A549 (cell line): ENCODE measurements around the gene OSBPL2.

Experiments used
- ESRRA ChIP-seq: fragments of 150-350 bp; IDR thresholded peaks from 2 replicates; pipeline ENCODE4 v1.6.1; 2014; ENCODE audit warnings: mild to moderate bottlenecking, low read length, borderline replicate concordance
- JUNB ChIP-seq: fragments of >200 bp; sonication (Bioruptor Twin); formaldehyde crosslinking; IDR thresholded peaks from 2 replicates; pipeline ENCODE4 v1.6.1; 2016
- MAX ChIP-seq: IDR thresholded peaks from 2 replicates; pipeline ENCODE4 v1.6.1; 2012
- POLR2A ChIP-seq: IDR thresholded peaks from 2 replicates; pipeline ENCODE4 v1.6.1; 2012; ENCODE audit warnings: mild to moderate bottlenecking, low read length
- POLR2AphosphoS2 ChIP-seq: conservative IDR thresholded peaks from 2 replicates; pipeline ENCODE4 v1.6.1; 2012; ENCODE audit warnings: low read length, improper control_type of control experiment, inconsistent platforms
- RAD21 ChIP-seq, 2 experiments: fragments of >200 bp in 1 of 2; sonication (Bioruptor Twin) in 1 of 2; formaldehyde crosslinking in 1 of 2; IDR thresholded peaks in 1 of 2; conservative IDR thresholded peaks in 1 of 2; 2 replicates in 1 of 2; 3 replicates in 1 of 2; pipeline ENCODE4 v1.6.1; 2012 to 2018; ENCODE audit warnings: inconsistent platforms in 1 of 2
- ZFP36 ChIP-seq: fragments of 450-650 bp; IDR thresholded peaks from 2 replicates; pipeline ENCODE4 v1.6.1; 2014; ENCODE audit warnings: borderline replicate concordance; ENCODE audit not compliant: partially characterized antibody
- TF ChIP-seq, protein P1 (sequence below): fragments of >200 bp; sonication (Bioruptor Twin); formaldehyde crosslinking; IDR thresholded peaks from 2 replicates; pipeline ENCODE4 v1.6.1; 2016
- TF ChIP-seq, protein P2 (sequence below): fragments of >200 bp; sonication (Bioruptor Twin); formaldehyde crosslinking; IDR thresholded peaks from 3 replicates; pipeline ENCODE4 v1.5.1; 2016
- TF ChIP-seq, protein P3 (sequence below): IDR thresholded peaks from 2 replicates; pipeline ENCODE4 v1.6.1; 2012; ENCODE audit warnings: low read depth, borderline replicate concordance

- TF ChIP-seq ESRRA (no peak), POLR2A (no peak), JUNB (no peak), RAD21 (conservative IDR thresholded peaks at IDR 0.05 in 1 of 2, IDR thresholded peaks at IDR 0.05 in 1 of 2) (no peak), MAX (no peak), POLR2AphosphoS2 (no peak), ZFP36 (no peak)
- TF ChIP-seq, protein P1, sequence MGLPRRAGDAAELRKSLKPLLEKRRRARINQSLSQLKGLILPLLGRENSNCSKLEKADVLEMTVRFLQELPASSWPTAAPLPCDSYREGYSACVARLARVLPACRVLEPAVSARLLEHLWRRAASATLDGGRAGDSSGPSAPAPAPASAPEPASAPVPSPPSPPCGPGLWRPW: no peak
- TF ChIP-seq, protein P2, sequence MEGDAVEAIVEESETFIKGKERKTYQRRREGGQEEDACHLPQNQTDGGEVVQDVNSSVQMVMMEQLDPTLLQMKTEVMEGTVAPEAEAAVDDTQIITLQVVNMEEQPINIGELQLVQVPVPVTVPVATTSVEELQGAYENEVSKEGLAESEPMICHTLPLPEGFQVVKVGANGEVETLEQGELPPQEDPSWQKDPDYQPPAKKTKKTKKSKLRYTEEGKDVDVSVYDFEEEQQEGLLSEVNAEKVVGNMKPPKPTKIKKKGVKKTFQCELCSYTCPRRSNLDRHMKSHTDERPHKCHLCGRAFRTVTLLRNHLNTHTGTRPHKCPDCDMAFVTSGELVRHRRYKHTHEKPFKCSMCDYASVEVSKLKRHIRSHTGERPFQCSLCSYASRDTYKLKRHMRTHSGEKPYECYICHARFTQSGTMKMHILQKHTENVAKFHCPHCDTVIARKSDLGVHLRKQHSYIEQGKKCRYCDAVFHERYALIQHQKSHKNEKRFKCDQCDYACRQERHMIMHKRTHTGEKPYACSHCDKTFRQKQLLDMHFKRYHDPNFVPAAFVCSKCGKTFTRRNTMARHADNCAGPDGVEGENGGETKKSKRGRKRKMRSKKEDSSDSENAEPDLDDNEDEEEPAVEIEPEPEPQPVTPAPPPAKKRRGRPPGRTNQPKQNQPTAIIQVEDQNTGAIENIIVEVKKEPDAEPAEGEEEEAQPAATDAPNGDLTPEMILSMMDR: no peak
- TF ChIP-seq, protein P3, sequence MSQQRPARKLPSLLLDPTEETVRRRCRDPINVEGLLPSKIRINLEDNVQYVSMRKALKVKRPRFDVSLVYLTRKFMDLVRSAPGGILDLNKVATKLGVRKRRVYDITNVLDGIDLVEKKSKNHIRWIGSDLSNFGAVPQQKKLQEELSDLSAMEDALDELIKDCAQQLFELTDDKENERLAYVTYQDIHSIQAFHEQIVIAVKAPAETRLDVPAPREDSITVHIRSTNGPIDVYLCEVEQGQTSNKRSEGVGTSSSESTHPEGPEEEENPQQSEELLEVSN: no peak
Observed at GRCh38 chr20:62197311-62197710, 41.0 kb upstream of the OSBPL2 start.
